Keratinocyte (primary cell): ENCODE data around the gene SPOCD1.

Experiments
- EZH2 ChIP-seq: IDR thresholded peaks from one replicate; pipeline ENCODE4 v1.6.1; 2012; ENCODE audit warnings: inconsistent platforms, mild to moderate bottlenecking, low read length, moderate library complexity
- TF ChIP-seq, protein P1 (sequence below), 3 experiments: IDR thresholded peaks in 1 of 3; conservative IDR thresholded peaks in 1 of 3; optimal IDR thresholded peaks in 1 of 3; 2 replicates in 2 of 3; 3 replicates in 1 of 3; pipeline versions ENCODE3 to v1.5.1; 2011; ENCODE audit warnings: low read length in 3 of 3, mild to moderate bottlenecking in 3 of 3, moderate library complexity in 2 of 3, control low read depth in 1 of 3, inconsistent platforms in 1 of 3; ENCODE audit not compliant: insufficient read depth in 2 of 3; ENCODE audit errors: extremely low read depth in 1 of 3

DNA sequence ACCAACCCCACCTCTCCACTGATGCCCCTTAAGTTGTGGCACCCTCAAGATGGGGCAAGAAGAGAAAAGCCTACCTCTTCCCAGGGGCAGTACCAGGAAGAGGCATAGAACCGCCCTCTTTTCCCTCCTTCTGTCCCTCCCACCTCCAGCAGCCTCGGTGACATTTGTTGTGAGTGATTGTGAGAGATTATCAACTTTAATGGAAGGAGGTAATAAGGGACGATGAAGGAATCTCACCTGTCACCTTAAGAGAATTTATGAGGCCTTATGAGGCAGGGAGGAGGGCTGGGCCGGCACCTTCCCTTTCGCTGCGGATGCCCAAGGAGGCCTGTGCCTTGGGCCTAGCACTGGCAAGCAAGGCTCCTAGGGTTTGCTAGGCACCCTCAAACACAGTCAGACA, 50.3 kb downstream of the SPOCD1 start:
- TF ChIP-seq, protein P1, sequence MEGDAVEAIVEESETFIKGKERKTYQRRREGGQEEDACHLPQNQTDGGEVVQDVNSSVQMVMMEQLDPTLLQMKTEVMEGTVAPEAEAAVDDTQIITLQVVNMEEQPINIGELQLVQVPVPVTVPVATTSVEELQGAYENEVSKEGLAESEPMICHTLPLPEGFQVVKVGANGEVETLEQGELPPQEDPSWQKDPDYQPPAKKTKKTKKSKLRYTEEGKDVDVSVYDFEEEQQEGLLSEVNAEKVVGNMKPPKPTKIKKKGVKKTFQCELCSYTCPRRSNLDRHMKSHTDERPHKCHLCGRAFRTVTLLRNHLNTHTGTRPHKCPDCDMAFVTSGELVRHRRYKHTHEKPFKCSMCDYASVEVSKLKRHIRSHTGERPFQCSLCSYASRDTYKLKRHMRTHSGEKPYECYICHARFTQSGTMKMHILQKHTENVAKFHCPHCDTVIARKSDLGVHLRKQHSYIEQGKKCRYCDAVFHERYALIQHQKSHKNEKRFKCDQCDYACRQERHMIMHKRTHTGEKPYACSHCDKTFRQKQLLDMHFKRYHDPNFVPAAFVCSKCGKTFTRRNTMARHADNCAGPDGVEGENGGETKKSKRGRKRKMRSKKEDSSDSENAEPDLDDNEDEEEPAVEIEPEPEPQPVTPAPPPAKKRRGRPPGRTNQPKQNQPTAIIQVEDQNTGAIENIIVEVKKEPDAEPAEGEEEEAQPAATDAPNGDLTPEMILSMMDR (optimal IDR thresholded peaks at IDR 0.05 in 1 of 3, IDR thresholded peaks at IDR 0.05 in 1 of 3, conservative IDR thresholded peaks at IDR 0.05 in 1 of 3; ENCODE audit: extremely low read depth in 1 of 3, insufficient read depth in 2 of 3, low read length in 3 of 3): no peak
- no peak for TF ChIP-seq EZH2
